ENCODE results near the gene HDAC4.

- TF ChIP-seq GATA2 (IDR thresholded peaks at IDR 0.05; ENCODE audit: low read depth, low read length) (no peak), GATA3 (IDR thresholded peaks at IDR 0.05; ENCODE audit: low read depth, low read length) (no peak)
Observed at GRCh38 chr2:239283288-239283945, 117.4 kb downstream of the HDAC4 start.

Measured in SH-SY5Y (cell line).